ENCODE data around the gene CDC14A.

CDC14A gene

GRCh38 chr1:100506217-100506616, 153.9 kb downstream of the CDC14A start:
- H3K27me3 ChIP-seq (ENCODE audit: control insufficient read depth, low read length): no peaks in the 10 kb centered on the region
- H3K4me3 ChIP-seq (ENCODE audit: low read length): no peak overlapping the region
- no peaks in the 10 kb centered on the region for H3K9me2 ChIP-seq (replicated peaks; ENCODE audit: control insufficient read depth, low read length)
- H3K4me1 ChIP-seq (ENCODE audit: control insufficient read depth, low read length): no peaks in the 10 kb centered on the region
- H3K79me2 ChIP-seq (ENCODE audit: control insufficient read depth, low read length): no peaks in the 10 kb centered on the region
- no peaks in the 10 kb centered on the region for H4K20me1 ChIP-seq (ENCODE audit: control insufficient read depth, insufficient read depth, low read depth, low read length)
- H3K27ac ChIP-seq (ENCODE audit: low read depth, low read length): no peak overlapping the region
- TF ChIP-seq EZH2phosphoT487 (IDR thresholded peaks at IDR 0.05; ENCODE audit: borderline replicate concordance, low read length) (no peak), CTCF (IDR thresholded peaks at IDR 0.05; ENCODE audit: low read depth, low read length, poor library complexity, severe bottlenecking) (no peak)
- H3K9me3 ChIP-seq (ENCODE audit: control insufficient read depth, insufficient read depth, low read length): no peaks in the 10 kb centered on the region
- H3K4me2 ChIP-seq (ENCODE audit: low read length): no peak overlapping the region
- H3K36me3 ChIP-seq (ENCODE audit: control insufficient read depth, low read length): no peaks in the 10 kb centered on the region
- no peaks in the 10 kb centered on the region for H3F3A ChIP-seq (ENCODE audit: control insufficient read depth, insufficient read depth)

GRCh38 chr1:100510451-100510850, 158.1 kb downstream of the CDC14A start:
- Histone ChIP-seq H3K36me3 (ENCODE audit: control insufficient read depth, low read length) (no peaks in the 10 kb centered on the region), H4K20me1 (ENCODE audit: control insufficient read depth, insufficient read depth, low read depth, low read length) (no peaks in the 10 kb centered on the region), H3K4me2 (ENCODE audit: low read length) (no peak overlapping the region), H3K79me2 (ENCODE audit: control insufficient read depth, low read length) (no peaks in the 10 kb centered on the region), H3K27ac (ENCODE audit: low read depth, low read length) (no peak overlapping the region), H3K9me3 (ENCODE audit: control insufficient read depth, insufficient read depth, low read length) (no peaks in the 10 kb centered on the region), H3K4me1 (ENCODE audit: control insufficient read depth, low read length) (no peaks in the 10 kb centered on the region), H3K27me3 (ENCODE audit: control insufficient read depth, low read length) (no peaks in the 10 kb centered on the region), H3K4me3 (ENCODE audit: low read length) (no peak overlapping the region), H3K9me2 (replicated peaks; ENCODE audit: control insufficient read depth, low read length) (no peaks in the 10 kb centered on the region), H3F3A (ENCODE audit: control insufficient read depth, insufficient read depth) (no peaks in the 10 kb centered on the region)
- TF ChIP-seq EZH2phosphoT487 (IDR thresholded peaks at IDR 0.05; ENCODE audit: borderline replicate concordance, low read length) (no peak), CTCF (IDR thresholded peaks at IDR 0.05; ENCODE audit: low read depth, low read length, poor library complexity, severe bottlenecking) (no peak)

- no peaks in the 10 kb centered on the region for H3K9me2 ChIP-seq (replicated peaks; ENCODE audit: control insufficient read depth, low read length)
- H3K4me2 ChIP-seq (ENCODE audit: low read length): no peak overlapping the region
- no peak overlapping the region for H3K27ac ChIP-seq (ENCODE audit: low read depth, low read length)
- TF ChIP-seq CTCF (IDR thresholded peaks at IDR 0.05; ENCODE audit: low read depth, low read length, poor library complexity, severe bottlenecking) (no peak), EZH2phosphoT487 (IDR thresholded peaks at IDR 0.05; ENCODE audit: borderline replicate concordance, low read length) (no peak)
- H3K4me1 ChIP-seq (ENCODE audit: control insufficient read depth, low read length): no peaks in the 10 kb centered on the region
- H3K9me3 ChIP-seq (ENCODE audit: control insufficient read depth, insufficient read depth, low read length): no peaks in the 10 kb centered on the region
- H3K4me3 ChIP-seq (ENCODE audit: low read length): no peak overlapping the region
- no peaks in the 10 kb centered on the region for H3K79me2 ChIP-seq (ENCODE audit: control insufficient read depth, low read length)
- no peaks in the 10 kb centered on the region for H3K27me3 ChIP-seq (ENCODE audit: control insufficient read depth, low read length)
- no peaks in the 10 kb centered on the region for H4K20me1 ChIP-seq (ENCODE audit: control insufficient read depth, insufficient read depth, low read depth, low read length)
- no peaks in the 10 kb centered on the region for H3K36me3 ChIP-seq (ENCODE audit: control insufficient read depth, low read length)
- H3F3A ChIP-seq (ENCODE audit: control insufficient read depth, insufficient read depth): no peaks in the 10 kb centered on the region
Measured at GRCh38 chr1:100511058-100511457, 158.8 kb downstream of the CDC14A start.

GRCh38 chr1:100511773-100512172, 159.5 kb downstream of the CDC14A start:
- Histone ChIP-seq H3F3A (ENCODE audit: control insufficient read depth, insufficient read depth) (no peaks in the 10 kb centered on the region), H3K9me3 (ENCODE audit: control insufficient read depth, insufficient read depth, low read length) (no peaks in the 10 kb centered on the region), H3K9me2 (replicated peaks; ENCODE audit: control insufficient read depth, low read length) (no peaks in the 10 kb centered on the region), H3K4me2 (ENCODE audit: low read length) (no peak overlapping the region), H3K36me3 (ENCODE audit: control insufficient read depth, low read length) (no peaks in the 10 kb centered on the region), H3K4me3 (ENCODE audit: low read length) (no peak overlapping the region), H3K4me1 (ENCODE audit: control insufficient read depth, low read length) (no peaks in the 10 kb centered on the region), H3K79me2 (ENCODE audit: control insufficient read depth, low read length) (no peaks in the 10 kb centered on the region), H3K27me3 (ENCODE audit: control insufficient read depth, low read length) (no peaks in the 10 kb centered on the region), H4K20me1 (ENCODE audit: control insufficient read depth, insufficient read depth, low read depth, low read length) (no peaks in the 10 kb centered on the region), H3K27ac (ENCODE audit: low read depth, low read length) (no peak overlapping the region)
- TF ChIP-seq EZH2phosphoT487 (IDR thresholded peaks at IDR 0.05; ENCODE audit: borderline replicate concordance, low read length) (no peak), CTCF (IDR thresholded peaks at IDR 0.05; ENCODE audit: low read depth, low read length, poor library complexity, severe bottlenecking) (no peak)

Data from DOHH2 (cell line).